Neuronal stem cell (in vitro differentiated cells): ENCODE data around the gene FBXL7.
A peak's percentile ranks its signal among the peaks of the same experiment; 100 is the strongest.

Source experiments
- DNase-seq: peaks from one replicate; pipeline ENCODE4 v3.0.0-alpha.2; 2013; ENCODE audit warnings: low spot score
- H2AFZ ChIP-seq: one replicate; pipeline ENCODE4 v1.6.1; 2013; ENCODE audit warnings: mild to moderate bottlenecking, low read length, inconsistent platforms
- H2AK5ac ChIP-seq: 2 replicates; pipeline ENCODE4 v1.6.1; 2013; ENCODE audit warnings: low read depth, mild to moderate bottlenecking, inconsistent platforms, low read length, moderate library complexity, mixed read lengths
- H2BK120ac ChIP-seq: 2 replicates; pipeline ENCODE4 v1.6.1; 2013; ENCODE audit warnings: low read depth, mild to moderate bottlenecking, inconsistent platforms, low read length, moderate library complexity, mixed read lengths
- H2BK12ac ChIP-seq: one replicate; pipeline ENCODE4 v1.6.1; 2013; ENCODE audit warnings: low read length, inconsistent platforms
- H2BK15ac ChIP-seq: 2 replicates; pipeline ENCODE4 v1.6.1; 2013; ENCODE audit warnings: mild to moderate bottlenecking, low read length, inconsistent platforms, mixed read lengths
- H2BK5ac ChIP-seq: one replicate; pipeline ENCODE4 v1.6.1; 2013; ENCODE audit warnings: inconsistent platforms, mild to moderate bottlenecking, low read length, moderate library complexity
- H3K14ac ChIP-seq: one replicate; pipeline ENCODE4 v1.6.1; 2013; ENCODE audit warnings: low read length, inconsistent platforms
- H3K18ac ChIP-seq: 2 replicates; pipeline ENCODE4 v1.6.1; 2013; ENCODE audit warnings: low read length, inconsistent platforms
- H3K23ac ChIP-seq: 2 replicates; pipeline ENCODE4 v1.6.1; 2013; ENCODE audit warnings: low read depth, mild to moderate bottlenecking, mixed read lengths, low read length, inconsistent platforms; ENCODE audit not compliant: poor library complexity
- H3K27ac ChIP-seq: replicated peaks from 3 replicates; pipeline ENCODE4 v1.5.1; 2013; ENCODE audit warnings: low read length, inconsistent platforms
- H3K27me3 ChIP-seq, 3 experiments: 2 replicates each; pipeline ENCODE4 v1.6.1; 2013; ENCODE audit warnings: low read length in 3 of 3, mild to moderate bottlenecking in 2 of 3, inconsistent platforms in 1 of 3, low read depth in 1 of 3, mixed read lengths in 1 of 3, moderate library complexity in 1 of 3; ENCODE audit not compliant: control insufficient read depth in 3 of 3, insufficient read depth in 3 of 3
- H3K36me3 ChIP-seq, 2 donors: replicated peaks in 1 of 2; 2 replicates each; pipeline ENCODE4 v1.6.1; 2013; ENCODE audit warnings: low read length in 2 of 2; ENCODE audit not compliant: control insufficient read depth in 2 of 2, insufficient read depth in 2 of 2
- H3K4ac ChIP-seq: 2 replicates; pipeline ENCODE4 v1.6.1; 2013; ENCODE audit warnings: inconsistent platforms, mild to moderate bottlenecking, low read length, moderate library complexity
- H3K4me1 ChIP-seq, 2 donors: 1 replicate in 1 of 2; 2 replicates in 1 of 2; pipeline ENCODE4 v1.6.1; 2013; ENCODE audit warnings: low read length in 2 of 2, low read depth in 1 of 2; ENCODE audit not compliant: control insufficient read depth in 2 of 2, insufficient read depth in 1 of 2
- H3K4me2 ChIP-seq: one replicate; pipeline ENCODE4 v1.6.1; 2013; ENCODE audit warnings: mild to moderate bottlenecking, low read length, inconsistent platforms; ENCODE audit not compliant: insufficient read depth, poor library complexity, severe bottlenecking
- H3K4me3 ChIP-seq, 2 donors: 2 replicates each; pipeline ENCODE4 v1.5.1; 2013; ENCODE audit warnings: low read length in 2 of 2, mild to moderate bottlenecking in 2 of 2, inconsistent platforms in 1 of 2, moderate library complexity in 1 of 2
- H3K79me1 ChIP-seq: one replicate; pipeline ENCODE4 v1.6.1; 2013; ENCODE audit warnings: low read depth, mild to moderate bottlenecking, inconsistent platforms, low read length, moderate library complexity
- H3K9ac ChIP-seq: one replicate; pipeline ENCODE4 v1.6.1; 2013; ENCODE audit warnings: mild to moderate bottlenecking, low read depth, low read length, inconsistent platforms; ENCODE audit not compliant: poor library complexity
- H3K9me3 ChIP-seq, 2 donors: replicated peaks in 1 of 2; 2 replicates each; pipeline versions ENCODE3 to v1.6.1; 2013; ENCODE audit warnings: low read length in 2 of 2, mild to moderate bottlenecking in 2 of 2, inconsistent platforms in 1 of 2, low read depth in 1 of 2, mixed read lengths in 1 of 2, moderate library complexity in 1 of 2; ENCODE audit not compliant: control insufficient read depth in 2 of 2, insufficient read depth in 1 of 2
- H4K8ac ChIP-seq: one replicate; pipeline ENCODE4 v1.6.1; 2013; ENCODE audit warnings: low read depth, mild to moderate bottlenecking, inconsistent platforms, low read length, moderate library complexity
- H4K91ac ChIP-seq: one replicate; pipeline ENCODE4 v1.6.1; 2013; ENCODE audit warnings: low read length, low read depth, mild to moderate bottlenecking, inconsistent platforms; ENCODE audit not compliant: poor library complexity
- WGBS, 2 donors: extraction: QIAGEN DNeasy Blood & Tissue Kit; methylation state at CpG; one replicate each; pipeline ENCODE4 v1.1.7; 2013; ENCODE audit warnings: missing lambda C conversion rate in 2 of 2, mixed read lengths in 1 of 2; ENCODE audit not compliant: insufficient read length in 2 of 2, insufficient replicate concordance in 1 of 2; ENCODE audit errors: extremely low coverage in 2 of 2; 5-methylcytosine and 5-hydroxymethylcytosine counted together

Gene FBXL7

GRCh38 chr5:15794052-15794985, 294.3 kb downstream of the FBXL7 start:
- Histone ChIP-seq H3K9ac (no peak overlapping the region), H4K8ac (no peak overlapping the region), H3K9me3 (peaks cover 0 to 2% of the 10 kb centered on the region in 2 donors), H2BK15ac (no peak overlapping the region), H2BK120ac (no peak overlapping the region), H3K4me1 (peaks cover 4 to 9% of the 10 kb centered on the region in 2 donors), H3K27ac (no peak overlapping the region), H2AK5ac (no peak overlapping the region), H2AFZ (peak overlapping the region; percentile 25), H3K36me3 (no peaks in the 10 kb centered on the region), H3K23ac (no peak overlapping the region), H3K27me3 (no peaks in the 10 kb centered on the region), H3K4me3 (no peak overlapping the region), H3K14ac (no peak overlapping the region), H2BK12ac (no peak overlapping the region), H3K4me2 (no peak overlapping the region), H4K91ac (no peak overlapping the region), H3K18ac (no peak overlapping the region), H3K79me1 (no peaks in the 10 kb centered on the region), H2BK5ac (no peak overlapping the region), H3K4ac (no peak overlapping the region)
- no CpG with 5 or more reads among the region's 6 CpGs for WGBS, 2 donors
- no peak for DNase-seq

DNA sequence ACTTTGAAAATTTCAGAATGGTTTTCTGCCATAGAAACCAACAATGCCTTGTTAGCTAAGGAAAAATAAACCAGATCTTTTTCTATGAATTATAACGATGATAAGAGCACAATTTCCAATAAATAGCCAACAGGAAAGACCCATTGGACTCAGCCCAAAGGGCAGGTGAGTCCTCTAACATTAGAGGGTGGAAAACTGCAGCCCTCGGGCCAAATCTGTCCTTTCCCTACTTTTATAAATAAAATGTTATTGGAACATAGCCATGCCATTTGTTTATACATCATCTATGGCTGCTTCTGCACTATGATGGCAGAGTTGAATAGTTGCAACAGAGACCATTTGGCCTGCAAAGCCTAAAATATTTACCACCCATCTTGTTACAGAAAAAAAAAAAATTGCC, 296.1 kb downstream of the FBXL7 start:
- no peak for DNase-seq
- H2BK5ac ChIP-seq, result no peak overlapping the region
- no CpG with 5 or more reads among the region's 2 CpGs for WGBS, 2 donors
- no peak overlapping the region for H4K91ac ChIP-seq
- H3K9ac ChIP-seq, result no peak overlapping the region
- no peak overlapping the region for H3K27ac ChIP-seq
- H2BK12ac ChIP-seq, result no peak overlapping the region
- H2AFZ ChIP-seq, result no peak overlapping the region
- H3K36me3 ChIP-seq, result no peaks in the 10 kb centered on the region
- H3K79me1 ChIP-seq, result no peaks in the 10 kb centered on the region
- no peak overlapping the region for H4K8ac ChIP-seq
- H3K4ac ChIP-seq, result no peak overlapping the region
- no peaks in the 10 kb centered on the region for H3K27me3 ChIP-seq
- H3K4me1 ChIP-seq, result peaks cover 1 to 9% of the 10 kb centered on the region in 2 donors
- no peak overlapping the region for H3K18ac ChIP-seq
- H3K23ac ChIP-seq, result no peak overlapping the region
- H2BK15ac ChIP-seq, result no peak overlapping the region
- no peak overlapping the region for H3K14ac ChIP-seq
- no peak overlapping the region for H3K4me2 ChIP-seq
- no peak overlapping the region for H2AK5ac ChIP-seq
- no peak overlapping the region for H3K4me3 ChIP-seq
- H2BK120ac ChIP-seq, result no peak overlapping the region
- peaks cover 0 to 2% of the 10 kb centered on the region in 2 donors for H3K9me3 ChIP-seq

GRCh38 chr5:15796557-15796956, 296.6 kb downstream of the FBXL7 start:
- H3K4me3 ChIP-seq, result no peak overlapping the region
- no peak overlapping the region for H2AK5ac ChIP-seq
- H2BK5ac ChIP-seq, result no peak overlapping the region
- no peak overlapping the region for H3K4me2 ChIP-seq
- H4K91ac ChIP-seq, result no peak overlapping the region
- H3K4me1 ChIP-seq, result peaks cover 1 to 9% of the 10 kb centered on the region in 2 donors
- no peak overlapping the region for H4K8ac ChIP-seq
- no peak overlapping the region for H3K18ac ChIP-seq
- H2AFZ ChIP-seq, result no peak overlapping the region
- H2BK12ac ChIP-seq, result no peak overlapping the region
- H3K14ac ChIP-seq, result no peak overlapping the region
- no peak overlapping the region for H2BK15ac ChIP-seq
- WGBS, 2 donors, result no CpG with 5 or more reads among the region's 6 CpGs
- H3K4ac ChIP-seq, result no peak overlapping the region
- H3K27me3 ChIP-seq, result no peaks in the 10 kb centered on the region
- no peak overlapping the region for H3K23ac ChIP-seq
- H3K9me3 ChIP-seq, result peaks cover 0 to 2% of the 10 kb centered on the region in 2 donors
- no peak overlapping the region for H3K27ac ChIP-seq
- H3K36me3 ChIP-seq, result no peaks in the 10 kb centered on the region
- DNase-seq, result no peak
- no peak overlapping the region for H3K9ac ChIP-seq
- no peak overlapping the region for H2BK120ac ChIP-seq
- no peaks in the 10 kb centered on the region for H3K79me1 ChIP-seq

DNA sequence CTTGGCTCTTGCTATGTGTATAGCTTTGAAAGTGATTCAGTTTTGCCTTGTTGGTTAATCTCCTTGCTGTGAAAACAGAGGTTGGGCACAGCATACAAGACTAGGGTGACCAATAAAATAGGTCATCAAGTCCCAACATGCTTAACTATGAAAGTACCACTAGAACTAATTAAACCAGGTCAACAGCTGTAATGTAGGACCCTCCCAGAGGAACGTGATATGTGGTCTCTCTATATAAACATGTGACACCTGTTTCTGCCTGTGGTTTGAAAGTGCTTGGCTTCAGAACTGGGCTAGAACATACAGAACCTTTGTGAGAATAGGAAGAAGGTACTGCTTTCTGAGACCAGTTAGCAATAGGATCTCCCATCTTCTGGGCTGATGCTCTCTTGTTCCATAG, 297.1 kb downstream of the FBXL7 start:
- H3K9me3 ChIP-seq, result peaks cover 0 to 2% of the 10 kb centered on the region in 2 donors
- H3K14ac ChIP-seq, result no peak overlapping the region
- no peak overlapping the region for H2BK5ac ChIP-seq
- no peak overlapping the region for H3K27ac ChIP-seq
- no peaks in the 10 kb centered on the region for H3K79me1 ChIP-seq
- no peak overlapping the region for H4K8ac ChIP-seq
- H4K91ac ChIP-seq, result no peak overlapping the region
- H3K4me2 ChIP-seq, result no peak overlapping the region
- no peak overlapping the region for H2BK120ac ChIP-seq
- no peak overlapping the region for H3K4ac ChIP-seq
- H2AK5ac ChIP-seq, result no peak overlapping the region
- H3K23ac ChIP-seq, result no peak overlapping the region
- no peak overlapping the region for H2BK12ac ChIP-seq
- H3K27me3 ChIP-seq, result no peaks in the 10 kb centered on the region
- H3K36me3 ChIP-seq, result no peaks in the 10 kb centered on the region
- no peak overlapping the region for H3K4me3 ChIP-seq
- WGBS, 2 donors, result no CpG with 5 or more reads among the region's 1 CpG
- H2AFZ ChIP-seq, result no peak overlapping the region
- no peak overlapping the region for H3K18ac ChIP-seq
- no peak overlapping the region for H3K9ac ChIP-seq
- no peak overlapping the region for H2BK15ac ChIP-seq
- H3K4me1 ChIP-seq, result peaks cover 1 to 9% of the 10 kb centered on the region in 2 donors
- DNase-seq, result no peak
